Measurements from ENCODE around the gene HDAC11. TPM values are rescaled to one million over a fixed set of nuclear protein-coding genes. Genes with fewer than 3 reads are reported as not detected.
A peak's percentile ranks its signal among the peaks of the same experiment; 100 is the strongest.

The HDAC11 gene
- total RNA-seq, 2 experiments from 2014 or later = 0.87 to 0.99 TPM

GRCh38 chr3:13543253-13543652, 63.1 kb downstream of the HDAC11 start:
- Mint-ChIP-seq H3K27ac (no peak overlapping the region), H3K9me3 (ENCODE audit: insufficient read depth) (peaks cover 19% of the 10 kb centered on the region), H3K36me3 (ENCODE audit: low read depth) (peaks cover 8% of the 10 kb centered on the region), H3K4me3 (no peak overlapping the region), H3K27me3 (ENCODE audit: low read depth) (peaks cover 32% of the 10 kb centered on the region), H3K4me1 (ENCODE audit: low read depth) (peaks cover 36% of the 10 kb centered on the region)
- ChIA-PET POLR2A (no interaction called here), CTCF (interaction anchor here (2.0 kb wide), 1 partner anchor 106 kb away, joined by 12 read pairs; no protein-coding TSS in a partner anchor)
- ATAC-seq (no peak), DNase-seq (no peak)

GRCh38 chr3:13544293-13544831, 64.3 kb downstream of the HDAC11 start:
- ATAC-seq (peak; percentile 96), DNase-seq (peak; percentile 85)
- POLR2A ChIA-PET = interaction anchor here (1.1 kb wide), 1 partner anchor 64 kb away, joined by 3 read pairs; the partner anchor contains the start of gene HDAC11
- peaks cover 29% of the 10 kb centered on the region for H3K27me3 Mint-ChIP-seq (ENCODE audit: low read depth)
- H3K27ac Mint-ChIP-seq = peak overlapping the region; percentile 29
- CTCF ChIA-PET = interaction anchor here (0.9 to 2.0 kb wide), 6 partner anchors 10 to 111 kb away, joined by 3 to 12 read pairs (median 4); no protein-coding TSS in a partner anchor
- H3K9me3 Mint-ChIP-seq (ENCODE audit: insufficient read depth) = peaks cover 19% of the 10 kb centered on the region
- peaks cover 39% of the 10 kb centered on the region for H3K4me1 Mint-ChIP-seq (ENCODE audit: low read depth)
- peak overlapping the region; percentile 22 for H3K4me3 Mint-ChIP-seq
- H3K36me3 Mint-ChIP-seq (ENCODE audit: low read depth) = peaks cover 8% of the 10 kb centered on the region

GRCh38 chr3:13544951-13545651, 65.0 kb downstream of the HDAC11 start:
- CTCF ChIA-PET = interaction anchor here (0.9 to 2.0 kb wide), 5 partner anchors 9 to 110 kb away, joined by 4 to 12 read pairs (median 4); no protein-coding TSS in a partner anchor
- ATAC-seq = no peak
- H3K27me3 Mint-ChIP-seq (ENCODE audit: low read depth) = peaks cover 35% of the 10 kb centered on the region
- peaks cover 45% of the 10 kb centered on the region for H3K4me1 Mint-ChIP-seq (ENCODE audit: low read depth)
- H3K36me3 Mint-ChIP-seq (ENCODE audit: low read depth) = peaks cover 8% of the 10 kb centered on the region
- POLR2A ChIA-PET = interaction anchor here (1.0 to 1.1 kb wide), 2 partner anchors 47 to 65 kb away, joined by 3 read pairs; partner anchors contain the start of gene HDAC11
- H3K4me3 Mint-ChIP-seq = peak overlapping the region; percentile 22
- no peak overlapping the region for H3K27ac Mint-ChIP-seq
- DNase-seq = no peak
- H3K9me3 Mint-ChIP-seq (ENCODE audit: insufficient read depth) = peaks cover 19% of the 10 kb centered on the region

GRCh38 chr3:13545952-13546454, 65.9 kb downstream of the HDAC11 start:
- no peak for DNase-seq
- peaks cover 8% of the 10 kb centered on the region for H3K36me3 Mint-ChIP-seq (ENCODE audit: low read depth)
- peaks cover 39% of the 10 kb centered on the region for H3K27me3 Mint-ChIP-seq (ENCODE audit: low read depth)
- H3K9me3 Mint-ChIP-seq (ENCODE audit: insufficient read depth) = peaks cover 16% of the 10 kb centered on the region
- POLR2A ChIA-PET = interaction anchor here (1.0 kb wide), 1 partner anchor 46 kb away, joined by 3 read pairs; no protein-coding TSS in a partner anchor
- no peak overlapping the region for H3K27ac Mint-ChIP-seq
- CTCF ChIA-PET = no interaction called here
- no peak for ATAC-seq
- H3K4me3 Mint-ChIP-seq = no peak overlapping the region
- H3K4me1 Mint-ChIP-seq (ENCODE audit: low read depth) = peaks cover 45% of the 10 kb centered on the region

DNA sequence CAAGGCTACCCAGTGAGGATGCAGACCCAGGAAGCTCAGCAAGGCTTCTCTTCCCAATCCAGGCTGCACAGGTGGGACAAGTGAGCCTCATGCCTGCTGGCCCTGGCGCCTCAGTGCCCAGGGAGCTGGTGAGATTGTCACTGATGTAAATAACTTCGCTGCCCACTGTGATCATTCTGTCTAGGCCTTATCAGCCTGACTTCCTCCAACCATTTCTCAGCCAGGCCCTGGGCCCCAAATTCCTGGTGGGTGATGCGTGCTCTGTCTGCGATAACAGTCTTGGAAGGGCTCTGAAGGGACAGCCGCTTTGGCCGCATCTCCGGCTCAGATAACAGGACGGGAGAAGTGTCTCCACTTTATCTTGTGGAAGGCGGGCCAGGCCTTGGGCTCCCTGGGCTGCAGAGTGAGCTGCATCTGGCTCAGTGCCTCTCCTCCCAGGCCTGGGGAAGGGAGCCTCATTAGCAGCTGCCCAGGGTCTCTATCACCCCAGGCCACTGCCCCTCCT, 66.6 kb downstream of the HDAC11 start:
- ATAC-seq (no peak), DNase-seq (no peak)
- Mint-ChIP-seq H3K27ac (no peak overlapping the region), H3K4me3 (no peak overlapping the region), H3K4me1 (ENCODE audit: low read depth) (peaks cover 43% of the 10 kb centered on the region), H3K36me3 (ENCODE audit: low read depth) (peaks cover 8% of the 10 kb centered on the region), H3K27me3 (ENCODE audit: low read depth) (peaks cover 34% of the 10 kb centered on the region), H3K9me3 (ENCODE audit: insufficient read depth) (peaks cover 12% of the 10 kb centered on the region)
- ChIA-PET CTCF (no interaction called here), POLR2A (no interaction called here)

DNA sequence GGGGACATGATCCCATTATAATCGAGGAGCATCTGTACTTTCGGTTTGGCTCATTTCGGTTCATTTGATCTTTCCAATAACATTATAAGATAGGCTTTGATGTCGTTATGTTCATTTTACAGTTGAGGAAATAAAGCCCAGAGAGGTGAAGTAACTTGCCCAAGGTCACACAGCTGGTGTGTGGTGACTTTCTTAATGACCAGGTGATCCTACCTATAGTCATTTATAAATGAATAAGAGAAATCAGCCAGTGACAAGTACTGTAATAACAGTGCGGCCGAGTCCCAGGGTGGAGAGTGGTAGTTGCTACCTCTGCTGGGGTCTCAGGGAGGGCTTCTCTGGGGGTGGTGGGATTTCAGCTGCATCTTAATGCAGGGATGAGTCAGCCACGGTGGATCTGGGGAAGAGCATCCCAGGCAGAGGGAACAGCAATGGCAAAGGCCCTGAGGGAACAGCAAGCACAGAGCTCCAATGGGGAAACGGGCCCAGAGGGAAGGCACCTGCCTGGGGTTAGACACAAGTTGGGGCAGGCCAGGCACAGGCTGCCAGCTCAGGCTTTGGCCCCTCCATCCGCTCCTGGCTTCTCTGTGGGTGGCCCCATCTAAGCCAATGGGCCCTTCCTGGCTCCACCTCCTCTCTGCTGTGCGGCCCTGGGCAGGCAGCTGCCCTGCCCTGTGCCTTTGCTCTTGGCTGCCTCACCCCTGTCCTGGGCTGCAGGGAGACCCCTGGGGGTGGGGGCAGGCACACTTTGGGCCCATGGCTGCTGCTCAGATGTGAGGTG, 67.7 kb downstream of the HDAC11 start:
- H3K4me3 Mint-ChIP-seq = peak overlapping the region; percentile 2
- DNase-seq (no peak), ATAC-seq (no peak)
- CTCF ChIA-PET = interaction anchor here (0.6 kb wide), 1 partner anchor 79 kb away, joined by 3 read pairs; no protein-coding TSS in a partner anchor
- no peak overlapping the region for H3K27ac Mint-ChIP-seq
- H3K9me3 Mint-ChIP-seq (ENCODE audit: insufficient read depth) = peaks cover under 1% of the 10 kb centered on the region
- H3K4me1 Mint-ChIP-seq (ENCODE audit: low read depth) = peaks cover 50% of the 10 kb centered on the region
- H3K27me3 Mint-ChIP-seq (ENCODE audit: low read depth) = peaks cover 37% of the 10 kb centered on the region
- POLR2A ChIA-PET = no interaction called here
- H3K36me3 Mint-ChIP-seq (ENCODE audit: low read depth) = peaks cover 3% of the 10 kb centered on the region

DNA sequence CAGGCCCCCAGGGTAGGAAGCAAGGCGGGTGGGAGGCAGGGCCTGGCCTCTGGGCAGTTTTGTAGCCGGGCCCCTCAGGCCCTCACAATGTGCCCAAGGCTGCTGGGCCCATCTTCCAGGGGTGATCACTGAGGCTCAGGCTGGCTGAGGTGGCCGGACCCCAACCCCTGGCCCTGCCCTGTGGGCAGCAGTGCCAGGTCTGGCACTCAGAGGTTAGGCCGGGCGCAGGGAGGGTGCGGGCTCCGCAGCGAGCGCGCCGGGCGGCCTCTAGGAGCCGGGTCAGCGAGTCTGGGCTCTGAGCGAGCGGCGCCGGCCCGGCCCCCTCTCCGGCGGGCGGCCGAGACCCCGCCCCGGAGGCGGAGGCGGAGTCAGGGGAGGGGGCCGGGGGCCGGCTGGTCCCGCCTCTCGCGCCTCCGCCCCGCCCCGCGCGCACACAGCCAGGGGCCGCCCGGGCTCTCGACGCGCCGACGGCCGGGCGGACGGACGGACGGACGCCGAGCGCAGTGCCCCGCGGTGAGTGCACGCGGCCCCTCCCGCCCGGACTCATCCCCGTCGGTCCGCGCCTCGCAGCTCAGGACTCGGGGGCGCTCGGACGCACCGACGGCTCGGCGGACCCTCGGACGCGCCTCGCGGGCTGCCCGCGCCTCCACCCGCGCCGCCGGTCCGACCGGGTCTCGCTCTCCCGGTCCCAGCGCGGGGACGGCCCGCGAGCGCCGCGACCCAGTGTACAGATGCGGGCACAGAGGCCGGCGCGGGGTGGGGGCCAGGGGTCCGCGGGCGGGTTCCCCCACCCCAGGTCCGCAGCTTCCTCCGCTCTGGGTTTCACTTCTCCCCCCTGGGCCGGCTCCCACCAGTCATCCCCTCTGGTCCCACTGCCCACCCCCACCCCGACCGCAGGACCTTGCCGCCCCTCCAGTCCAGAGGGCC, 68.9 kb downstream of the HDAC11 start, which contains the start of gene FBLN2:
Gene FBLN2 (plus strand): TSS at position 430 of the 927 bp plus-strand sequence. CDS start 21,231 bp downstream, outside the sequence.
- CTCF ChIA-PET = interaction anchor here (1.9 kb wide), 1 partner anchor 11 kb away, joined by 4 read pairs; no protein-coding TSS in a partner anchor
- Mint-ChIP-seq H3K4me1 (ENCODE audit: low read depth) (peaks cover 53% of the 10 kb centered on the region), H3K27ac (no peak within 1 kb of the TSS), H3K9me3 (ENCODE audit: insufficient read depth) (no peaks in the 10 kb centered on the region), H3K4me3 (peak within 1 kb of the TSS; percentile 44), H3K27me3 (ENCODE audit: low read depth) (peaks cover 36% of the 10 kb centered on the region), H3K36me3 (ENCODE audit: low read depth) (no peaks in the 10 kb centered on the region)
- POLR2A ChIA-PET = no interaction called here
- ATAC-seq = peak; percentile 16
- DNase-seq = no peak

- POLR2A ChIA-PET = no interaction called here
- H3K9me3 Mint-ChIP-seq (ENCODE audit: insufficient read depth) = no peaks in the 10 kb centered on the region
- H3K27ac Mint-ChIP-seq = no peak overlapping the region
- H3K4me1 Mint-ChIP-seq (ENCODE audit: low read depth) = peaks cover 44% of the 10 kb centered on the region
- peak; percentile 64 for DNase-seq
- H3K27me3 Mint-ChIP-seq (ENCODE audit: low read depth) = peaks cover 39% of the 10 kb centered on the region
- peak overlapping the region; percentile 44 for H3K4me3 Mint-ChIP-seq
- H3K36me3 Mint-ChIP-seq (ENCODE audit: low read depth) = no peaks in the 10 kb centered on the region
- CTCF ChIA-PET = interaction anchor here (1.9 kb wide), 1 partner anchor 10 kb away, joined by 4 read pairs; no protein-coding TSS in a partner anchor
- ATAC-seq = peak; percentile 41
Observed at GRCh38 chr3:13549623-13550422, 69.7 kb downstream of the HDAC11 start.

DNA sequence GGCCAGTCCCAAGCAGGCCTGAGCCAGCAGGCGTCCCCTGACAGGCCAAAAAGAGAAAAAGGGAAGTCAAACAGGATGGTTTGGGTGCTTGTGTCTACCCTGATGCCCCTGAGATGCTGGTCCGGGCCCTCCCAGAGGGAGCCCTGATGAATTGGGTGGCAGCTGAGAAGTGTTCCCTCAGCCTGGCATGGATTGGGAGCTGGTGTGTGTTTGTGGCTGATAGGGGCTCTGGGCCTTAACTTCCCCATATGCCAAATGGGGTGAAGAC, 70.3 kb downstream of the HDAC11 start:
- CTCF ChIA-PET = interaction anchor here (0.6 to 1.9 kb wide), 2 partner anchors 9 to 97 kb away, joined by 3 to 4 read pairs; no protein-coding TSS in a partner anchor
- Mint-ChIP-seq H3K27me3 (ENCODE audit: low read depth) (peaks cover 39% of the 10 kb centered on the region), H3K9me3 (ENCODE audit: insufficient read depth) (no peaks in the 10 kb centered on the region), H3K4me3 (no peak overlapping the region), H3K36me3 (ENCODE audit: low read depth) (no peaks in the 10 kb centered on the region), H3K4me1 (ENCODE audit: low read depth) (peaks cover 39% of the 10 kb centered on the region), H3K27ac (no peak overlapping the region)
- no peak for ATAC-seq
- no peak for DNase-seq
- POLR2A ChIA-PET = no interaction called here

GRCh38 chr3:13550791-13551360, 70.8 kb downstream of the HDAC11 start:
- no peak for ATAC-seq
- no peak for DNase-seq
- H3K4me1 Mint-ChIP-seq (ENCODE audit: low read depth) = peaks cover 34% of the 10 kb centered on the region

More at GRCh38 chr3:13550791-13551360, 70.8 kb downstream of the HDAC11 start:
- Mint-ChIP-seq H3K36me3 (ENCODE audit: low read depth) (no peaks in the 10 kb centered on the region), H3K9me3 (ENCODE audit: insufficient read depth) (no peaks in the 10 kb centered on the region), H3K27ac (no peak overlapping the region), H3K4me3 (no peak overlapping the region), H3K27me3 (ENCODE audit: low read depth) (peaks cover 39% of the 10 kb centered on the region)
- POLR2A ChIA-PET = no interaction called here
- CTCF ChIA-PET = interaction anchor here (0.6 to 1.9 kb wide), 2 partner anchors 9 to 97 kb away, joined by 3 to 4 read pairs; no protein-coding TSS in a partner anchor

All from activated CD8-positive, alpha-beta T cell treated with anti-CD3 and anti-CD28 coated beads, Interleukin-2, amount 10 ng/mL, durations not matched to agents 7 days and 5 days (primary cell).